Stimulated activated CD8-positive, alpha-beta memory T cell treated with anti-CD3 and anti-CD28 coated beads, Interleukin-12 subunit alpha, Interleukin-12 subunit beta, amount 100 ng/mL, for 1 hour (primary cell): ENCODE results near the gene PRDM16.
"Not testable (repeated sequence)": the region's sequence is repeated elsewhere in the genome, so short reads cannot be mapped to it uniquely, and the experiment has no call there.

Source experiments
- DNase-seq: peaks from one replicate; pipeline ENCODE4 v3.0.0-alpha.2; 2020; ENCODE audit warnings: low read depth

Gene PRDM16

GRCh38 chr1:3162322-3162882 lies 93.4 kb downstream of the PRDM16 start:
- DNase-seq, result no peak

- no peak for DNase-seq
Observed at GRCh38 chr1:3163356-3163755, 94.4 kb downstream of the PRDM16 start.

- DNase-seq, result no peak
Observed at GRCh38 chr1:3164671-3165070, 95.7 kb downstream of the PRDM16 start.

- not testable (repeated sequence) for DNase-seq
Observed at GRCh38 chr1:3165189-3165588, 96.2 kb downstream of the PRDM16 start.

GRCh38 chr1:3166206-3166918 lies 97.4 kb downstream of the PRDM16 start:
- DNase-seq, result no peak

GRCh38 chr1:3167255-3167654 lies 98.3 kb downstream of the PRDM16 start:
- DNase-seq, result no peak

GRCh38 chr1:3168678-3169077 lies 99.7 kb downstream of the PRDM16 start:
- DNase-seq, result no peak

- no peak for DNase-seq
Observed at GRCh38 chr1:3169665-3170356, 100.8 kb downstream of the PRDM16 start.

GRCh38 chr1:3170561-3171453 lies 101.8 kb downstream of the PRDM16 start:
- DNase-seq, result no peak

- DNase-seq, result no peak
Observed at GRCh38 chr1:3171761-3172160, 102.8 kb downstream of the PRDM16 start.

GRCh38 chr1:3172431-3173380 lies 103.7 kb downstream of the PRDM16 start:
- no peak for DNase-seq

GRCh38 chr1:3173381-3173980 lies 104.5 kb downstream of the PRDM16 start:
- DNase-seq, result no peak

GRCh38 chr1:3174487-3175247 lies 105.7 kb downstream of the PRDM16 start:
- DNase-seq, result no peak

GRCh38 chr1:3175486-3175885 lies 106.5 kb downstream of the PRDM16 start:
- DNase-seq, result no peak

- DNase-seq, result no peak
Observed at GRCh38 chr1:3176028-3176427, 107.0 kb downstream of the PRDM16 start.

GRCh38 chr1:3176820-3177219 lies 107.8 kb downstream of the PRDM16 start:
- no peak for DNase-seq

GRCh38 chr1:3178279-3178678 lies 109.3 kb downstream of the PRDM16 start:
- DNase-seq, result no peak

- no peak for DNase-seq
Observed at GRCh38 chr1:3179471-3179870, 110.5 kb downstream of the PRDM16 start.

- no peak for DNase-seq
Observed at GRCh38 chr1:3180915-3181314, 111.9 kb downstream of the PRDM16 start.

- DNase-seq, result no peak
Observed at GRCh38 chr1:3181956-3182355, 113.0 kb downstream of the PRDM16 start.
